Brain microvascular endothelial cell (primary cell): Measurements from ENCODE around the gene UBE2E2.

ENCODE experiments used
- DNase-seq: peaks from one replicate; pipeline ENCODE4 v3.0.0-alpha.2; 2020
- H3K27ac ChIP-seq: fragments of 250-450 bp; sonication (Bioruptor Pico); 2 replicates; pipeline ENCODE4 v1.5.1; 2020; ENCODE audit warnings: mild to moderate bottlenecking, moderate library complexity
- H3K27me3 ChIP-seq: fragments of 250-450 bp; sonication (Bioruptor Pico); replicated peaks from 2 replicates; pipeline ENCODE4 v1.5.1; 2020; ENCODE audit warnings: mild to moderate bottlenecking
- H3K36me3 ChIP-seq: fragments of 250-450 bp; sonication (Bioruptor Pico); replicated peaks from 2 replicates; pipeline ENCODE4 v1.5.1; 2020; ENCODE audit warnings: mild to moderate bottlenecking
- H3K4me3 ChIP-seq: 2 replicates; pipeline ENCODE4 v1.5.1; 2011; ENCODE audit warnings: low read depth, mild to moderate bottlenecking, control low read depth, low read length, moderate library complexity
- CTCF ChIP-seq: IDR thresholded peaks from 2 replicates; pipeline ENCODE4 v1.5.1; 2011; ENCODE audit warnings: low read depth, mild to moderate bottlenecking, moderate library complexity, low read length, control low read depth, inconsistent platforms; ENCODE audit errors: missing control alignments
- in situ Hi-C: cut with HindIII; loops from 2 replicates; pipeline ENCODE4 v1.10.0; 2017; ENCODE audit warnings: low sequenced_read_pairs, low pct_ligation_motif_present

Gene UBE2E2

GRCh38 chr3:23549148-23549910 is 346.2 kb downstream of the UBE2E2 start:
- in situ Hi-C loops, result no loop called here
- no peak for TF ChIP-seq CTCF
- H3K27ac ChIP-seq, result no peak overlapping the region
- H3K27me3 ChIP-seq, result no peaks in the 10 kb centered on the region
- DNase-seq, result no peak
- no peaks in the 10 kb centered on the region for H3K36me3 ChIP-seq
- H3K4me3 ChIP-seq, result no peak overlapping the region

GRCh38 chr3:23550402-23550801 is 347.3 kb downstream of the UBE2E2 start:
- Histone ChIP-seq H3K27ac (no peak overlapping the region), H3K4me3 (no peak overlapping the region), H3K27me3 (no peaks in the 10 kb centered on the region), H3K36me3 (no peaks in the 10 kb centered on the region)
- in situ Hi-C loops, result no loop called here
- no peak for DNase-seq
- no peak for TF ChIP-seq CTCF

- no peak for DNase-seq
- Histone ChIP-seq H3K27ac (no peak overlapping the region), H3K4me3 (no peak overlapping the region), H3K27me3 (no peaks in the 10 kb centered on the region), H3K36me3 (no peaks in the 10 kb centered on the region)
- TF ChIP-seq CTCF, result no peak
- in situ Hi-C loops, result no loop called here
These were observed 349.4 kb downstream of the UBE2E2 start for GRCh38 chr3:23552506-23552905.

- H3K36me3 ChIP-seq, result no peaks in the 10 kb centered on the region
- no peaks in the 10 kb centered on the region for H3K27me3 ChIP-seq
- in situ Hi-C loops, result no loop called here
- no peak for TF ChIP-seq CTCF
- no peak overlapping the region for H3K27ac ChIP-seq
- DNase-seq, result no peak
- no peak overlapping the region for H3K4me3 ChIP-seq
These were observed 350.2 kb downstream of the UBE2E2 start for GRCh38 chr3:23553353-23553752.

DNA sequence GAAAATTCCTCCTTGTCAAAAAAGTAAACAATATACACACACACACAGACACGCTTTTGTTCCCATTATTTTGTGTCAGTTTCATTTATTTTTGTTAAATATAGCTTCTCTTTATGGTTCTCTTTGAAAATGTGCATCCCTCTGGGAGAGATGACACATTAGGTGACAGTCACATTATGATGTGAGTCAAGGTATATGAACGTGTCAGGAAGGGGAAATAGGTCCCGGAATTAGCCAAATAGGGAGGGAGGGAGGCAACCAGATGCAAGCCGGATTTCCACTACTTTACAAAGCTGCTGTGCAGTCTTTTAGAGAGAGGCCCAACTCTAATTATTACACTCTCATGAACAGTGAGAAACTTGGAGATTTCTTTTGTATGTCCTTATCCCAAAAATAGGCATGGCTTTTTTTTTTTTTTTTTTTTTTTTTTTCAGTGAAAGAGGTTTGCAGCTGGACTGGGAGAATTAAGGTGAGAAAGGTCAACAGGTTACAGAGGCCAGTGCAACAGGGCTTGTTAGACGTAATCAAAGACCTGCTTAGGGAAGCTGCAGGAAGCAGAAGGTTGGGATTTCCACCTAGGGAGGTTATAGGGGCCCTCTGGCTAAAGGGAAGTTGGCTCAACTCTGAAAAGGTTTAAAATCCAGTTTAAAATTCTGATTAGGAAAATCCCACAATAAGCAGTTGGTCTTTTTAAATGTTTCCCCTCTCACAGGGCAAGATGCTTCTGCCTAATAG is 362.1 kb downstream of the UBE2E2 start:
- Histone ChIP-seq H3K27ac (no peak overlapping the region), H3K36me3 (no peaks in the 10 kb centered on the region), H3K27me3 (no peaks in the 10 kb centered on the region), H3K4me3 (no peak overlapping the region)
- DNase-seq, result no peak
- no peak for TF ChIP-seq CTCF
- in situ Hi-C loops, result no loop called here
